ENCODE data around the gene SHISA6. TPM values are rescaled to one million over a fixed set of nuclear protein-coding genes. Genes with fewer than 3 reads are reported as not detected.

SHISA6 gene
- polyA plus RNA-seq (ENCODE audit: insufficient read length in 3 of 3): 1 to 10 TPM; 1.8 to 2.5 (median 2.0) TPM

DNA sequence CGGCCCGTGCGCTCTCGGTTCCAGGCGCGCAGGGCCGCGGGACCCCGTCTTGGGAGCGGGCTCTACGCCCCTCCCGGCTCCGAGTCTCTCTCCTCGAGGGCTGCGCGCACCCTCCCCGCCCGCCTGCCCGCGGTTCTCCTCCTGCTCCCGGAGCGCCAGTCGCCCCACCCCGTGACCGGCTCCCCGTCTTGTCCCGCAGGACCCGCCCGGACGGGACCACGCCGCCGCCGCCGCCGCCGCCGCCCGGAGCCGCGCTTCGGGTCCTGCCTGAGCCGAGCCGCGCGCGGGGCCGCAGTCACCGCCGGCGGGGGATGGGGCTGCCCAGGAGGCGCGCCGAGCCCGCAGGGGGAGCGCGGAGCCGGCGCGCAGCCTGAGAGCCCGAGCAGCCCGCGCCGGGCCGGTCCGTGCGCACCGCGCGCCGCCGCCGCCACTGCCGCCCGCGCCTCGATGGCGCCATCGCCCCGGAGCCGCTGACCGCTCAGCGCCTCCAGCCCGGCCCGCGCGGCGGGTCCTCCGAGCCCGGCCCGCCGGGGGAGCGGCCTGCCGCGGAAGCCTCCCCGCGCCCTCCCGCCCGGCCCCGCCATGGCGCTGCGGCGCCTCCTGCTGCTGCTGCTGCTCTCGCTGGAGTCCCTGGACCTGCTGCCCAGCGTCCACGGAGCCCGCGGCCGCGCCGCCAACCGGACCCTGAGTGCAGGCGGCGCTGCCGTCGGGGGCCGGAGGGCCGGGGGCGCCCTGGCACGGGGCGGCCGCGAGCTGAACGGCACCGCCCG is at the start of gene SHISA6:
Gene SHISA6, plus strand, starts transcription at position 373 of the 770 bp plus-strand sequence.
- DNase-seq (ENCODE audit: low read depth in 3 of 3, low spot score in 2 of 3): no peak

DNA sequence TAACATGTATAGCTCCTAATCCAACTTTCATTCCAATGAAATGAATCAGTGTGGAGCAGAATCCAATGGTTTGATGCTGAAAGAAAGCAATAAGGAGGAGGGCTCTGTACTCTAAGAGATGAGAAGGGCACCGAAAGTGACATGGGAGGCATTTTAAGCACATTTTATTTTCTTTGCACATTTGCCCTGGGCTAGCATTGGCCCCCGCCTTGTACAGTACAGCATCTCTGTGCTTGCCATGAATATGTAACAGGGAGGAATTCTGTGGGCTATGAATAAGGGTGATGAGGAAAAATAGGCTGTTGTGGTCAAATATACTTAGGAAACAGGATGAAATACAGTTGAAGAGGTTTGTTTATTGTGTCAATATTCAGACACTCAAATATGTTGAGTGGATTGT is 45.2 kb upstream of the SHISA6 start:
- no peak for DNase-seq (ENCODE audit: low read depth in 3 of 3, low spot score in 2 of 3)

DNA sequence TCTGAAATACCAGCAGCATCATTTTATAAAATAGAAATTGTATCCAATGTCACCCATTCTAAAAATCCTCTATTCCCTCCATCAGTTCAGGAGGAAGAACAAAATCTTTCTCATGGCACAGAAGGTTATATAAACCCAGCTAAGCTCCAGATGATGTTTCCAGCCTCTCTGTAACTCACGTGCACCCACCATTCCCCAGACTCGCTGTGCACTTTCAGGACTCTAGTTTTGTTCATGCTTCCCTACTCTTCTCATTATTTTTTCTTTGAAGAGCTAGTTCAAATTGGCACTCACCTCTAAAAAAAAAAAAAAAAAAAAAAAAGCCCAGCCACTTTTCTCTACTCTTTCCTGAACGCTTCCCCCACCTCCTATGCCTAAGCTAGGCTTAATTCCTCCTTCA is 36.0 kb upstream of the SHISA6 start:
- no peak for DNase-seq (ENCODE audit: low read depth in 3 of 3, low spot score in 2 of 3)

GRCh38 chr17:11205659-11206058 is 35.4 kb upstream of the SHISA6 start:
- no peak for DNase-seq (ENCODE audit: low read depth in 3 of 3, low spot score in 2 of 3)

DNA sequence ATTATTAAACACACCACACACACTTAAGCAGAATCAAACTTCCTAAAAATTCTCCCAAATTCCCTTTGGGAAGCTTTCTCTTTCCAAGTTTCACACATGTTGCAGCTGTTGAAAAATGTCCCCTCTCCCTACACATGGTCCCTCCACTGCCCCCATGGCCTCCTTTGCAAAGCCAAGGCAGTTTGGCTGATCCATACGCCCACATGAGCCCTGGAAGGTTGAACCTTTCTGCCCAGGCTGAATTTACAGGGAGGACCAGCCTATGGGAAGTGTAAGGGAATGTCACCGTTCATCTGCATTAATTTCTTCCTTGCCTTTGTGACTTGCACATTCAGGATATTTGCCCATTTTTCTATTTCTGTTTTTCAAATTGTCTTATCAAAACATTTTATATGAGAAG is 31.1 kb upstream of the SHISA6 start:
- no peak for DNase-seq (ENCODE audit: low read depth in 3 of 3, low spot score in 2 of 3)

- no peak for DNase-seq (ENCODE audit: low read depth in 3 of 3, low spot score in 2 of 3)
These were observed 28.2 kb upstream of the SHISA6 start for GRCh38 chr17:11212792-11213191.

DNA sequence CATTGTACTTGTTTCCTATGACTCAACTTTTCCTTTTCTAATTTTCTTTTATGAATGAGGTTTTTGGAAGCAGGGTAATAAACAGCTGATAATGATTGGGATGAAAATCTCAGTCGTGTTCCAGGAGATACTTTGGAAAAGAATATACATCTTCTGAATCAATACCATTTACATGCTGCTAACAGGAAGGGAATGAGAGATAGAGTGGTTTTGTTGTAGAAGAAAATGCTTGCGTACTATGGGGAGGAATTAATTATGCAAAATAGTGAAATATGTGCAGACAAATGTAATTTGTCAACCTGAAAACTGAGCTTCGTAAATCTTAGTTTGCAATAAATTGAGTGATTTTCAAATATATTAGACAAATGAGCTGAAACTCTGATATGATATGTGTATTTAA is 24.0 kb upstream of the SHISA6 start:
- DNase-seq (ENCODE audit: low read depth in 3 of 3, low spot score in 2 of 3): no peak

DNA sequence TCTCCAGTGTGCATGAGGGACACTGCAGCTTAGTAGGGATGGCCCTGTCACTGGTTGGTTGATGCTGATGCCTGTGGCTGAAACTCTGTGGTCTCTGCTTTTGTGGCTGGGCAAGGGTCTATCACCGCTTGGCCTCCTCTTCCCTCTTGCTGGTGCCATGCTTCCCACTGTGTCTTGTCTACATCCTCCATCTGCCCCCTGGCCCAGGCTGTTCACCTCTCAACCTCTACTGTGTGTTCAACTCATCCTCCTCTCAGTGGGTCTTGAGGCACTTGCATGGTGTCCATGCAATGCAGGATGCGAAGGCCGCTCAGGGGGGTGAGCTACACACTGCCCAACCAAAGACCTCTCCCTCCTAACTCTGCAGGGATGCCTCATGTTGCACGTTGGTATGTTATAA is 19.8 kb upstream of the SHISA6 start:
- no peak for DNase-seq (ENCODE audit: low read depth in 3 of 3, low spot score in 2 of 3)

GRCh38 chr17:11221721-11222120 is 19.3 kb upstream of the SHISA6 start:
- DNase-seq (ENCODE audit: low read depth in 3 of 3, low spot score in 2 of 3): no peak

- no peak for DNase-seq (ENCODE audit: low read depth in 3 of 3, low spot score in 2 of 3)
These were observed 2.3 kb upstream of the SHISA6 start for GRCh38 chr17:11238705-11239104.

DNA sequence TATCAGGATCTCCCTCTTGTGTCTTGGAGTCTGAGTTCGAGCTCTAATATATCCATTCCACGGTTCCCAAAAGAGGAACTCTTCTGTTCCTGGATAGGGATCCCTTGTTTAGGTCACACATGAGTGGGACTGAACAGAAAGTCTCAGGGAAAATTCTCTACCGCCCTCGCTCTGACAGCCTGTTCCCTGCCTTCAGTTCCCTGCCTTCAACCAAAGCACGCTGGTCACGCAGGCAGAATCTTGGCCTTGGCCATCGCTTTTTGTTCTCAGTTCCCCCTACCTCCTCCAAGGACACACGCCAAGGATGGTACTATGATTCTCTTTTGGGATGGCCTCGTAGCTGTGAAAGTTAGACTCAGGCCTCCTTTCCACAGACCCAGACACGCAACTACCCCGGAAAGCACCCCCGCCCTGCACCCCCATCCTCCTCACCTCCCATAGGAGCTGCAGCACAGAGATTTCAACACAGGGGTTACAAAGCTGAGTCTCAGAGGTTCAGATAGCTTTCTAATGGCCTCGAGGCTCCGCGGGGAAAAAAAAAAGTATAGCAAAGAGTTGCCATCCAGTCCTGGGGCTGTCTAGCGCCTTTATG is 1.5 kb upstream of the SHISA6 start:
- DNase-seq (ENCODE audit: low read depth in 3 of 3, low spot score in 2 of 3): no peak

- DNase-seq (ENCODE audit: low read depth in 3 of 3, low spot score in 2 of 3): no peak
These were observed 772 bp upstream of the SHISA6 start for GRCh38 chr17:11240041-11240840.

DNA sequence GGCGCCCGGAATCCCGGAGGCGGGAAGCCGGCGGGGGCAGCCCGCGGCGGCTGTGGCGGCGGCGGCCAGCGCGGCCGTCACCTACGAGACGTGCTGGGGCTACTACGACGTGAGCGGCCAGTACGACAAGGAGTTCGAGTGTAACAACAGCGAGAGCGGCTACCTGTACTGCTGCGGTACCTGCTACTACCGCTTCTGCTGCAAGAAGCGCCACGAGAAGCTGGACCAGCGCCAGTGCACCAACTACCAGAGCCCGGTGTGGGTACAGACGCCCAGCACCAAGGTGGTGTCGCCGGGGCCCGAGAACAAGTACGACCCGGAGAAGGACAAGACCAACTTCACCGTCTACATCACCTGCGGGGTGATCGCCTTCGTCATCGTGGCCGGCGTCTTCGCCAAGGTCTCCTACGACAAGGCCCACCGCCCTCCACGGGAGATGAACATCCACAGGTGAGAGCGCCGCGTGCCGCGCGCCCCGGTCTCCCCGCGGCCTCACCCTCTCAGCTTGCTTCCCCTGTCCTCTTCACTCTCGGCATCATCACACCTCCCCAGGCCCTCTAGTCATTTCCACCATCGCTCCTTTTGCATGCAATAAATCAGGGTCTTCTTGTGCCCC is 706 bp downstream of the SHISA6 start:
- DNase-seq (ENCODE audit: low read depth in 3 of 3, low spot score in 2 of 3): no peak

- DNase-seq (ENCODE audit: low read depth in 3 of 3, low spot score in 2 of 3): no peak
These were observed 1.4 kb downstream of the SHISA6 start for GRCh38 chr17:11242411-11242810.

- no peak for DNase-seq (ENCODE audit: low read depth in 3 of 3, low spot score in 2 of 3)
These were observed 3.8 kb downstream of the SHISA6 start for GRCh38 chr17:11244776-11245175.

- no peak for DNase-seq (ENCODE audit: low read depth in 3 of 3, low spot score in 2 of 3)
These were observed 4.2 kb downstream of the SHISA6 start for GRCh38 chr17:11245187-11245586.

DNA sequence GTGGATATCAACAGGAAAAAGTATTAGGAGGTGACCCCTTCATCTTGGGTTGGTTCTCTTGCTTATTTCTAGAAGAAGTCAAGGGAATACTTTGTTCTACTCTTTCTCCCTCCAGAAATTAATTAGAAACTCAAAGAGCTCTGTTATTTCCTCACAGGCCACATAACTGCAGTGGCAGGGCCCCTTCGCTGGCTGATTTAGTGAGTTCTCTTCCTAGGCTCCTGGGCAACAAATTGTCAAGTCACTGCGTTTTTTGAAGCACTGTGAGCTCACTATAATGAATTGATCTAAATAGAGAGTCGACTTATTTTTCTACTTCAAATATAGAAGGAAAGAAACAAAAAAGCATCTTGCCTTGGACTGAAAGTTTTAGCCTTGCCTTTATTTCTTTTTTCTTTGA is 4.8 kb downstream of the SHISA6 start:
- DNase-seq (ENCODE audit: low read depth in 3 of 3, low spot score in 2 of 3): no peak

GRCh38 chr17:11250161-11250560 is 9.1 kb downstream of the SHISA6 start:
- no peak for DNase-seq (ENCODE audit: low read depth in 3 of 3, low spot score in 2 of 3)

DNA sequence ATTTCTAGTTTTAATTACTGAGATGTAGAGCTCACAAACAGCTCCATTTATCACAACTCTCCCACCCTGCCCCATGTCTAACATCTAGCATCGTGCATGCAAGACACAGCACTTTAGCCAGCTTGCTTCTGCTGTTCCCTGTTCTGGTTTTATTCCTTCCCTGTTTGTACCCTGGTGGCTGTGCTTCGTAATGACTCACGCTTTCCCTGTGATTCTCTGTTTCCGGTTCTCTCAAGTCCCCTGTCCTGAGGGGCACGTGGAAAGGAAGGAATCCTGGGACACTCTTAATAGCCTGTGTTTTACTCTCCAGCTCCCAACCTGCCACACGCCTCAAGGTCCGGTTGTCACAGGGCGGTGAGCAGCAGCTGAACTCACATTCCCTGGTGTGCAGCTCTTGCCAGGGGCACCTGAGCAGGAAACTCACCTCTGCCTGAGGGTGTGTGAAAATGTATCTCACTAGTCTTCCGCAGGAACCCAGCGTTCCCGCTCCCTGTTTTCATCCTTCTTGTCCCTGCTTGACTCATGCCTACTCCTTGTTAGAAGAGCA is 10.6 kb downstream of the SHISA6 start:
- DNase-seq (ENCODE audit: low read depth in 3 of 3, low spot score in 2 of 3): no peak

DNA sequence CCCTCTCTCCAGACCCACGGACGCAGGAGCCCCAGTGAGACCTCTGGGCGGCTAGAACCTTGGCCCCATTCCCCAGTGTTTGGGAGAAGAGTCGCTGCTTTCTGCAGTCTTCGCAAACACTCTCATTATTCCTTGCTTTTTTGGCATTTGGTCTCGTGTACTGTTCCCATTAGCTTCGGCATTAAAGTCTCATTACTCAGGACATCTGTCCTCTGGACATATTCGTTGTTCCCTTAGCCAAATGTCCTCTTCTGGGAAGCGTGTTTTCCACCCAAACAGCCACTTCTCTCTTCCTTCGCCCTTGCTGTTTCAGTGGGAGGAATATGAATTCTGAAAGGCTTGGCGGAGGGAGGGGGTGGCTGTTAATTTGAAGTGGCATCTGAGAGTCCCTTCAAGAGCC is 11.1 kb downstream of the SHISA6 start:
- no peak for DNase-seq (ENCODE audit: low read depth in 3 of 3, low spot score in 2 of 3)

- DNase-seq (ENCODE audit: low read depth in 3 of 3, low spot score in 2 of 3): no peak
These were observed 15.9 kb downstream of the SHISA6 start for GRCh38 chr17:11256877-11257276.

Measured in right renal cortex interstitium (tissue), 3 donors.